Measurements from ENCODE around the gene ZMYND8.

Gene ZMYND8

DNA sequence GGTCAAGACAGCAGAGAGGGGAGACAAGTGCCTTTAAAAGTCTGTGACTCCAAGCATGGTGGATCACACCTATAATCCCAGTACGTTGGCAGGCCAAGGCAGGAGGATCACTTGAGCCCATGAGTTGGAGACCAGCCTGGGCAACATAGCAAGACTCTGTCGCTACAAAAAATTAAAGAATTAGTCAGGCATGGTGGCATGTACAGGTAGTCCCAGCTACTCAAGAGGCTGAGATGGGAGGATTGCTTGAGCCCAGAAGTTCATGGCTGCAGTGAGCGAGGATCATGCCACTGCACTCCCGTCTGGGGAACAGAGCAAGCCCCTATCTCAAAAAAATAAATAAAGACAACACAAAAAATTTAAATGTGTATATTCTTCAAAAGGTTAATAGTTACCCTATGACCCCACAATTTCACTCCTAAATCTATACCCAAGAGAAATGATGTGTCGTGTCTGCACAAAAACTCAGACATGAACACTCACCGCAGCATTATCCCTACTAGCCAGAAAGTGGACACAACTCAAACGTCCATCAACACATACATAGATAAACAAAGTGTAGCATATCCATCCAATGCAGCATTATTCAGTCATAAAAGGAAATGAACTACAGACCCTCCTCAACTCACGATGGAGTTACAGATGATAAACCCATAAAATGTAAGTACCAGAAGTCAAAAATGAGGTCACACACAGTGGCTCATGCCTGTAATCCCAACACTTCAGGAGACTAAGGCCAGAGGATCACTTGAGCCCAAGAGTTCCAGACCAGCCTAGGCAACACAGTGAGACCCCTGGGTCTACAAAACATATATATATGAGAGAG, 23.9 kb downstream of the ZMYND8 start:
- no peak for DNase-seq (ENCODE audit: low read depth)

GRCh38 chr20:47330933-47331708, 25.4 kb downstream of the ZMYND8 start:
- no peak for DNase-seq (ENCODE audit: low read depth)

DNA sequence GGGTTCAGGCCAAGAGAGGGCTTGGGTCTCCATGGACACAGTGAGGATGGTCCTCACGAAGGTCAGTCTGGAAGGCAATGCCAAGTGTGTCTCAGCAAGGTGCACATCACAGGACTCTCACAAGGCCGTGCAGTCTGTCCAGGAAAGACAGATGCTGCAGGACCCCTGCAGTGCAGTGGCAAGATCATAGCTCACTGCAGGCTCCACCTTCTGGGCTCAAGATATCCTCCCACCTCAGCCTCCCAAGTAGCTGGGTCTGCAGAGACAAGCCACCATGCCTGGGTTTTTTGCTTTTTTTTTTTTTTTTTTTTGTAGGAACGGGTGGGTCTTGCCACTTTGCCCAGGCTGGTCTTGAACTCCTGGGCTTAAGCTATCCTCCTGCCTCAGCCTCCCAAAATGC, 26.4 kb downstream of the ZMYND8 start:
- no peak for DNase-seq (ENCODE audit: low read depth)

- no peak for DNase-seq (ENCODE audit: low read depth)
These were observed 28.4 kb downstream of the ZMYND8 start for GRCh38 chr20:47328129-47328528.

DNA sequence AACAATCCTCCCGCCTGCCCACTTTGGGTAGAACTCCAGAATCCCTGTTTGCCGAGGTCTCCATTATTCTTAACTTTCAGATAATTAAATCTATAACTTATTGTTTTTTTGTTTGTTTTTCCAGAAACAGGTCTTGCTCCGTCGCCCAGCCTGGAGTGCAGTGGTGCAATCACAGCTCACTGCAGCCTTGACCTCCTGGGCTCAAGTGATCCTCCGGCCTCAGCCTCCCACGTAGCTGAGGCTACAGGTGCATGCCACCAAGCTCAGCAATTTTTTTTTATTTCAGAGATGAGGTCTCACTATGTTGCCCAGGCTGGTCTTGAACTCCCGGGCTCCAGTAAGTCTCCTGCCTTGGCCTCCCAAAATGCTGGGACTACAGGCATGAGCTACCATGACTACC, 28.8 kb downstream of the ZMYND8 start:
- DNase-seq (ENCODE audit: low read depth): no peak

DNA sequence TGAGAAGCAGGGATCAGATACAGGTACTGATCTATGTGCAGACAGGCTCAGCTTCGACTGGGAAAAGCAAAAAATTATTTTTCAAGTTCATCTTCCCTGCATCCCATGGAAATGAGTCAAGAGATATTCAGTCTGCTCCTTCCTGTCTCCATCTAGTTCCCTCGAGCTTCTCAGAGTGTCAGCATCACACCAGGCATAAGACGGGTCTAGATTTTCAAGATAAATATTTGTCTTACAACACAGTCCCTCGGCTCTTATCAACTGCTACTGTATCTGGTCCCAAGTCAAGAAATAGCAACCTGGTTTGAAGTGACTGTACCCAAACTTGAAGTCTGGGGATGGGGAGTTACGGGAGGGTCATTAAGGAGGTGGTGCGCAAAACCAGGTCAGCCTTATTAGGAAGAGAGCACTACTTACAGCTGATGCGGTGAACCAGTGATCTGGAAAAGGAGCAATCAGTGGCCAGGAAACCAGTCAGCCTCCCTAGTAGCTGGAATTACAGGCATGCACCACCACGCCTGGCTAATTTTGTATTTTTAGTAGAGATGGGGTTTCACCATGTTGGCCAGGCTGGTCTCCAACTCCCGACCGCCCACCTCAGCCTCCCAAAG, 29.7 kb downstream of the ZMYND8 start:
- no peak for DNase-seq (ENCODE audit: low read depth)

DNA sequence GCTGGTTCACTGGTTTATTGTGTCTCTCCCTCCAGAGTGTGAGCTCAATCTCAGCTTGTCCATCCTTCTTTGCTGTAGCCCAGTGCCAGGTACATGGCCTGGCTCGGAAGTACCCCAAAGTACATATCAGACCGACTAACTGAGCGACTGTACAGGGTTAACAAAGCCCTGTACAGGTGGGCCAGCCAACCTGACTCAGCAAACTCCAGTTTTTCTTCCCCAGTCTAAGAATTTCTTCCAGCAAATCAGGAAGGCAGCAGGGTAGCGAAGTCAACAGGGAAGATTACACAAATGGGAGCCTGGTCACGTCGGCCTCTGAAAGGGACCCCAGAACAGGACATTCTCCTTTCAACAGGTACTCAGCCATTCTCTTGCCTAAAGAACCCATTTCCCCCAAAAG, 31.3 kb downstream of the ZMYND8 start:
- no peak for DNase-seq (ENCODE audit: low read depth)

- no peak for DNase-seq (ENCODE audit: low read depth)
These were observed 35.3 kb downstream of the ZMYND8 start for GRCh38 chr20:47320990-47321805.

- no peak for DNase-seq (ENCODE audit: low read depth)
These were observed 36.8 kb downstream of the ZMYND8 start for GRCh38 chr20:47319517-47320252.

DNA sequence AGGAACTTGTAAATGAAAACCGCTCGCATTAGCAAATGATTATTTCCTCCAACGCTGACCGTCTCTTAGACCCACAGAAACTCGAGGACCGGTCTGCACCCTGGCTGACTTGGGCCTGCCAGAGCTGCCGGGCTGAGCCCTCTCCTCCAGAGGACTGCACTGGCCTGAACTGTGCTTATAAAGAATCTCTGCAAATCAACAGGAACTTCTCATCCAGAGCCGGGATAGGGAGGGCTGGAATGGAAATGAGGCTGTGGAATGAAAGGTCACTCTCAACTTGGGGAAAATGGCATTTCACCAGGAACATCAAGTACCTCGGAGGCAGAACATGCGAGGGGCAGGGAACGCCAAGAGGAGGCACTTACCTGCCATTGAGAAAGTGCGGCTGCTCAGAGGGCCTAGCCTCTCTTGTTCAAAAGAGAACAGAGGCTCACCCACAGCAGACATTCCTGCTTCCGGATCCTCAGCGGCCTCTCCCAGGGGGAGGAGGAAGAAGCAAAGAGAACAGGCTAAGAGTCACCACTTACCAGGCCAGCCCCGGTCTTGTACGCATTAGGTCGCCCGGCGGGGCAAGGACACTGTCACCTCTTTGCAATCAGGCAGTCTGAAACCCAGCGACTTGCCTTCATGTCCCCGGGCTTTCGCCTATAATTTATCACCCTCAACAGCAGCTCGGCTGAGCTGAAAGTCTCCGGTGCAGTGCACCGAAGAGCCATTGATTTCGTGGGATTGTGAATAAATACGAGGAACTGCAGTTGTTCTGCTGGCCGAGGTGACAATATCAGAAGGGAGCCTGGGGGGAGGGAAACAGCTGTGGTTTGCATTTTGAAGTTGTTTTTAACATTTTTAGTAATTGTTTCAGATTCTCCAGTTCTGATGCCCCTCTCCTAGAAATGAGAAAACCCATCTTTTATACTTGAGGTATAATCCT, 37.6 kb downstream of the ZMYND8 start:
- no peak for DNase-seq (ENCODE audit: low read depth)

- DNase-seq (ENCODE audit: low read depth): no peak
These were observed 38.4 kb downstream of the ZMYND8 start for GRCh38 chr20:47318027-47318585.

DNA sequence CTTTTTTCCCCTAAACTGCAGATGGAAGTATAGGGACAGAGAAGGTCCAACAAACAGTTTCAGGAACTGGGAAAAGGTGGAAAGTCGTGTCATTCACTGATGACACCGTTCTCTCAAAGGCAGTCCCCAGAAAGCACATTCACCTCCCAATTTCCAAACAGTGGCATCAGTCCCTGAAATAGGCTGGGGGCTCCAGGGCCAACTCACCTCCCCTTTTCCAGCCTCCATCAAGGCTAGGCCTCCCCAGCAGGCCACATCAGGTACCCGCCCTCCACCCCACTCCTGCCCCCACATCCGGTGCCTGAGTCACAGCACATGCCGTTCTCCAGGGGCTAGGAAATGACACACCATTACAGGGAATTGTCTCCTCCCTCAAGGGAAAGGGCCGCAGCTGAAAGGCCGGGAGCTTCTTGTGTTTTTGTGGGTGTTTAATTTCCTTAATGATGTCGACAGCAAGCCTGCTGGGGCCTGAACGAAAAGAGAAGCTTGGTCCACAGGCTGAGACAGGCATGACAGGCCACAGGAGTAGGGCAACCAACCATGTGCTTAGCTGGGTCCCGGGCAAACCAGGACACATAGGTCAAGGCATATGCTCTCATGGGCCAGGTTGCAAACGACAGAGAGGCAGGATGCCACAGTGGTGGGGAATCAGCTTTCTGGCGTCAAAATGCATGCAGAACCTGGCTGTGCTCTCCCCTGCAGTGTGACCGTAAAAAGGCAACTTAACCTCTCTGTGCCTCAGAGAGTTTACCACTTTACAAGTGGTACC, 39.2 kb downstream of the ZMYND8 start:
- DNase-seq (ENCODE audit: low read depth): peak; percentile 19

GRCh38 chr20:47316776-47317126, 39.7 kb downstream of the ZMYND8 start:
- no peak for DNase-seq (ENCODE audit: low read depth)

DNA sequence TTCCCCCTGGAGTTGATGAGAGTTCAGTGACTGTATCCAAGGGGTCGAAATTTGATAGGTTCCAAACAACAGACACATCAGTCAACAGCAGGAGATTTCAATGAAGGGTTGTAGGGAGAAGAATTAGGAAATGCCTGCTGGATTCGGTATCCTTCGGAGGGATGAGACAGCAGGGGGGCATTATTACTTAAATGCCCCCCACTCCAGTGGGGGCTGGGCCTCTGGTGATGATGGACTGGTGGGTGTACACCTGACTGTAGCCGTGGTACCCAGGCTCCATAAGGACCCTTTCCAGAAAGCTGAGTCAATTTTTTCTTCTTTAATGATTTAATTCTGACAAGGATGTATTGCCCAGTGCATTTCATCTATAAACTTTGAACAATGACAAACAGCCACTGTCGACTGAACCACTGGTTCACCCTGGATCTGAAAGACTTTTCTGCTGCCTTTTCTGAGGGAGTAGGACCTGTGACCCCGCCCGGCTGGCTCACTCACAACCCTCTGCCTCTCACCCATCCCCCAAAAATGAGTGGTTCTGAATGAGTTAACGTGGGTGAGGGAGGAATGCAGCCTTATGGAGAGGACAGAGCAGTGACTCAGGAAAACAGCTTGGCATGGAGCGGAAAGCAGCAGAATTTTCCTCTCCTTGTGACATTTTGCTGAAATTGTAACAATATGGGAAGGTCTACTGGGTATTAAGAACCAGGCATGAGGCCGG, 41.0 kb downstream of the ZMYND8 start:
- no peak for DNase-seq (ENCODE audit: low read depth)

DNA sequence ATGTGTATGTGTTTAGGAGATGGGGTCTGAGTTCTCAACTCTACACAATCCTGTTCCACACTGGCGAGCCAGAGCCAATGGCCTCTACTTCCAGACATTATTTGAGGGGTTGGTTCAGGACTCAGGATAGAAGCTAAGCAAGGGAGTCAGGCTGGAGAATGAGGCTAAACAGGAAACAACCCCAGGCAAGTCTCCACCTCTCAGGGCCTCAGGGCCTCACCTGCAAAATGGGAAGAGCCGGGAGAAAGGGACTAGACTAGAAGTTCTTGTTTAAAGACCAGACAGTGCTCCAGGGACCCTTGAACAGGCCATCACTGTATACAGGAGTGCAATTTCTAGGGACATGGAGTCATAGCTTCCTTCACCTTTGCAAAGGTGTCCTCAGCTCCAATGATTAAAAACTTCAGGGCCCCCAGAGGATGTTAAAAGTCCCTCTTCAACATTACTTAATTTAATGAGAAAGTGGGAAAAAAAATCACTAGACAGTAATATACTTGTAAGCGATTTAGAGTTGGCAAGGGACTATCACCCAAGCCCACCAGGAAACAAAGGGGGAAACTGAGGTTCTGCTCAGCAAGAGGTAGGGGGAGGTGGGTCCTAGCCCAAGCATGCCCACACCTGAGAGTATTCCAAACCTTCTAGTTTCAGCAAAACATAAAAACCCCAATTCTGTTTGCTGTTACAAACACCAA, 41.7 kb downstream of the ZMYND8 start:
- no peak for DNase-seq (ENCODE audit: low read depth)

- no peak for DNase-seq (ENCODE audit: low read depth)
These were observed 44.4 kb downstream of the ZMYND8 start for GRCh38 chr20:47311967-47312681.

DNA sequence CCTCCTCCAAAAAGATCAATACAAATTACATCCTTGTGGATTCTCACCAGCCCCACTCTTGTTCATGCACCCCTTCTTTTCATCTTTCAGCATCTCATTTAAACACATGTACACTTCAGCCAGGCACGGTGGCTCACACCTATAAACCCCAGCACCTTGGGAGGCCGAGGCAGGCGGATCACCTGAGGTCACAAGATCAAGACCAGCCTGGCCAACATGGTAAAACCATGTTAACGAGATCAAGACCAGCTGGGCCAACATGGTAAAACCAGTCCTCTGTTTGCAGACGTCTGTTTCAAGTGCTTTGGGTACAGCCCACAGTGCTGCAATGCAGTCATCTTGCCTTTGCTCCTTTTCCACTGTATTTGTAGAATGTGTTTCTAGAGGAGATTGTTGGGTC, 45.3 kb downstream of the ZMYND8 start:
- no peak for DNase-seq (ENCODE audit: low read depth)
